ENCODE data around the gene WDFY3. TPM values are rescaled to one million over a fixed set of nuclear protein-coding genes. Genes with fewer than 3 reads are reported as not detected.

The WDFY3 gene
- total RNA-seq, 1 donor from 2014 or later, result 208 TPM

- no peak for DNase-seq
Measured at GRCh38 chr4:84905646-84906045, 60.8 kb downstream of the WDFY3 start.

GRCh38 chr4:84901740-84902281 is 64.7 kb downstream of the WDFY3 start:
- DNase-seq, result no peak

DNA sequence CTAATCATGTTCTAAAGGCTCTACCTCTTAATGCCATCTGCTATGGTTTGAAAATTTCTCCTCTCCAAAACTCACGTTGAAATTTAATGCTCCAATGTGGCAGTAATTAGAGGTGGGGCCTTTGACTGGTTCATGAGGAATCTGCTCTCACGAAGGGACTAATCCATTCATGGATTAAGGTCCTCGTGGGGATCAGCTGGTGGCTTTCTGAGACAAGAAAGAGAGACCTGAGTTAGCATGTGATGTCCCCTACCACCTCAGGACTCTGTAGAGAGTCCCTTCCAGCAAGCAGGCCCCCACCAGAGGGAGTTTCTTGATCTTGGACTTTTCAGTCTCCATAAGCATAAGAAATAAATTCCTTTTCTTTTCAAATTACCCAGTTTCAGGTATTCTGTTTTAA is 65.3 kb downstream of the WDFY3 start:
- no peak for DNase-seq

DNA sequence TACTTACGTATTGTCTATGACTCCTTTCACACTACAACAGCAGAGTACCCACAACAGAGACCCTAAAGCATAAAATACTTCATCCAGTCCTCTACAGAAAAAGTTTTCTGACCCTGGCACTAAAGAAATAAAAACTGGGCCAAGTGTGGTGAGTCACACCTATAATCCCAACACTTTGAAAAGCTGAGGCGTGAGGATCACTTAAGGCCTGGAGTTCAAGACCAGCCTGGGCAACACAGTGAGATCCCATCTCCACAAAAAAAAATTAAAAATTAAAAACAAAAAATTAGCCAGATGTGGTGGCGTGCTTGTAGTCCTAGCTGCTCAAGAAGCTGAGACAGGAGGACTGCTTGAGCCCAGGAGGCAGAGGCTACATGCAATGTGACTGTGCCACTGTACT is 66.9 kb downstream of the WDFY3 start:
- DNase-seq, result no peak

GRCh38 chr4:84897516-84897915 is 69.0 kb downstream of the WDFY3 start:
- DNase-seq, result no peak

DNA sequence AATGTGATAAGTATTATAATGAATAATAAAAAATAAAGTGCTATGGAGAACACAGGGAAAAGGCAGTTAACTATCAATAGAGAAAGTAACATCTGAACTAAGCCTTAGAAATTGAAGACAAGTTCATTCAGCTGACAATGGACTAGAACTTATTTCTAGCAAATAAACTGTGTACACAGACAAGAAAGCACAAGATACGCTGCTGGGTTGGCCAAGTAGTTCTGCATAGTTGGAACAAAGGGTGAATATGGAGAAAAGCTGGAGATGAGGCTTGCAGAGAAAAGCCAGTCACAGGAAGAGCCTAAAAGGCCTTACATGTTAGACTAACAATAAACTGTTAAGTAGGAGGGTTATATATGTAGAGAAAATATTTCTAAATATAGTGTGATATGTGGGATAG is 71.2 kb downstream of the WDFY3 start:
- DNase-seq, result no peak

- no peak for DNase-seq
Measured at GRCh38 chr4:84894621-84895020, 71.9 kb downstream of the WDFY3 start.

DNA sequence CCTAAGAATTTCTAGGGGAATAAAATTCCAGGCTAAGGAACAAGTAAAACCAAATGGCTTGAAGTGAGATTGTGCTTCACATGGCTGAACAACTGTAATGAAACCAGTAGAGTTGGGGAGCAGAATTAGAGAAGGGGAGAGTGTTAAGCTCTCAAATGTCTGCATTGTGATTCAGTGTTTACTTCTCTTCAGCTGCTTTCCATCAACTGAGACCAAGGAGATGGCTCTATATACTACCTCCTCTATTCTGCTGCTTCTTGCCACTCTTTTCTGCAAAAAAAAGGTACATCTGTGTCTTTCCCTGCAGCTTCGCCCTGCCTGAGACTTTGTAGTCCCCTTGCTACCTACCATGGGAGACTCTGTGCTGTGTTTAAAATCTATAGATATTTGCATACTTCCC is 73.5 kb downstream of the WDFY3 start:
- no peak for DNase-seq

DNA sequence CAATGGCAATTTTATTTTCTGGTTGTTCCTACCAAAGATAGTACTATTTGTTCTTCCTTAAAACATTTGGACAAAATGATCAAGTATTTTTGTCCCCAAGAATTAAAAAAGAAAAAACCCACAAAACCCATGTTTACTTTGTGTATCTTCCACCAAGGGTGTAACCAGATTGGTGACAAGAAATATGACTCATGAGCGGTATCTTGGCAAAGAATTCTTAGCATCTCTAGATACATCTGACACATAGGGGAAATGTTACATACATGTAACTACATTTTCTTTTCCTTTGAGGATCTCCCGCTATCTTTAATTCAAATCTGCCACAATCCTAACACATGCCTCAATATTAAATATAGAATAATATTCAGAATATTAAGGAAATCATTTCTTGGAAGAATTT is 78.7 kb downstream of the WDFY3 start:
- DNase-seq, result no peak

GRCh38 chr4:84879651-84880200 is 86.8 kb downstream of the WDFY3 start:
- DNase-seq, result no peak

DNA sequence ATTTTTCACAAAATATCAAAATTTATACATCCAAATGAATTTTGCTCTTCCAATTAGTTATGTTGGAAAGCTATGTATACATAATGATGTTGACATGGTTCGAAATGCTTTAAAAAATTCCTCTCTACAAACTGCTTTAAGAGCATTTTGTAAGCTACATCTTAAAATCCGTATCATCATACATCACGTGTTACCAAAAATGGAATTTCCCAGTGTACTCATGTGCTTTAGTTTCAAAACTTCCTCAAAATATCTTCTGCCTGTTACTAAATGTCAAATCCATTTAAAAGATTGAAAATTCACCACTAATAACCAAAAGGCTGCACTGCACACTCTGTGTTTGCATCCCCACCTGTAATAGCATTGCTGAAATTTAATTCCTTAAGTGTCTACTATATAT is 87.9 kb downstream of the WDFY3 start:
- no peak for DNase-seq

DNA sequence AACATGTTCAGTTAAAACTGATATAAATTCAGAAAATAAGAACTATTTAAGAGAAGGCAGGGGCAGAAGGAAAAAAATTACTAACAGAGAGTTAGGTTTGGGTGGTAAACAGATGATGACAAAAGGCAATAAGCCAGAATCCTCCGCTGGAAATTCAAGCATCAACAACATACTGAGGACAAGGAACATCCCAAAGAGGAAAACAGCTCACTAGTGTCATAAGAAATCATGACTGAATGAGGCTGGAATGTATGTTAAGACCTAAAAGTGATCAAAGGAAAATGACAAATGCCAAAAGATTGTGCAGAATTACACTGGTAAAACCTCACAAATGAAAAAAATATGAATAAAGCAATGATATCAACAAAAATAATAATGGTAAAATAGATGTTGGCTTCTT is 88.4 kb downstream of the WDFY3 start:
- DNase-seq, result no peak

DNA sequence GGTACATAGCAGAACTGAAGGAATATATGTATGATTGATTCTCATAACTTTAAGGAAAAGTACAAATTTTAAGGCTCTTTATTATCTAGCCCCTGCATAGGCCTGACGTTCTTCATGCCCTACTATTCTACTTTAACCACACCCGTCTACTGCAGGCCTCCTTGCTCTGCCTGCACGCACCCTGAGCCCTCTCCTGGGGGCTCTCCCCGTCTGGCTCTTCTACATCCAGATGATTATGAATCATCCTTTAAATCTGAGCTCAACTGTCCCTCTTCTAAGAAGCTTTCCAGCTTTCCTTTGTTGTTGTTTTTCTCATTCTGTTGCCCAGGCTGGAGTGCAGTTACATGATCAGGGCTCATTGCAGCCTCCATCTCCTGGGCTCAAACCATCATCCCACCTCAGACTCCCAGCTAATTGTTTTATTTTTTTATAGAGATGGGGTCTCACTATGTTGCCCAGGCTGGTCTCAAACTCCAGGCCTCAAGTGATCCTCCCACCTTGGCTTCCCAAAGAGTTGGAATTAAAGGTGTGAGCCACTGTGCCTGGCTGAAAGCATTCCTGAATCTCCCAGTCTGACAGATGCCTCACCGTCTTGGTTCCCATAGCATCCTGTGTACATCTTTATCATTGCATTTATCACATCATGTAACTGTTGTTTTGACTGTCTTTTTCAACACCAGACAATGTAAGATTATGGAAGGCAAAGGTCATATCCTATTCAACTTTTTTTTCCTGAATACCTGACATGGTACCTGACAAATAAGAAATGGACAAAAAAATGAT is 89.2 kb downstream of the WDFY3 start:
- no peak for DNase-seq

GRCh38 chr4:84875636-84876371 is 90.7 kb downstream of the WDFY3 start:
- DNase-seq, result no peak

GRCh38 chr4:84874619-84875018 is 91.9 kb downstream of the WDFY3 start:
- DNase-seq, result no peak

- no peak for DNase-seq
Measured at GRCh38 chr4:84870398-84871163, 95.9 kb downstream of the WDFY3 start.

- no peak for DNase-seq
Measured at GRCh38 chr4:84866295-84866694, 100.2 kb downstream of the WDFY3 start.

GRCh38 chr4:84865600-84865999 is 100.9 kb downstream of the WDFY3 start:
- no peak for DNase-seq

DNA sequence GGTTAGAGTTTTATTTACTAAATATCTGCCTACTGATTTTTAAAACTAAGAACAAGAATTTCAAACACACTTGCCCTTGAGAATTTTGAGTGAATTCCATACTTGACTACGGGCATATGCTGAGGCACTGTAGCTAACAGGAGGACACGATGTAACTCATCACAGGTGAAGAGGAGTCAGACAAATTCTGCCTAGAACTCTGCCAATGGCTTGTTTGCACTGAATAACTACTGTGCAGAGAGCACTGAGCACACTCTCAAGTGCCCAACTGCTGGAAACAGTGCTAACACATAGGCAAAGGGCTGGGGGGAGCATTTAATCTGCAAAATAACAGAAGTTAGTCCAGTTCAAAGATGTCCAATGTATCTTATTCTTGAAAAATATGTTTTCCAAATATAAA is 104.4 kb downstream of the WDFY3 start:
- no peak for DNase-seq

GRCh38 chr4:84857296-84857695 is 109.2 kb downstream of the WDFY3 start:
- no peak for DNase-seq

DNA sequence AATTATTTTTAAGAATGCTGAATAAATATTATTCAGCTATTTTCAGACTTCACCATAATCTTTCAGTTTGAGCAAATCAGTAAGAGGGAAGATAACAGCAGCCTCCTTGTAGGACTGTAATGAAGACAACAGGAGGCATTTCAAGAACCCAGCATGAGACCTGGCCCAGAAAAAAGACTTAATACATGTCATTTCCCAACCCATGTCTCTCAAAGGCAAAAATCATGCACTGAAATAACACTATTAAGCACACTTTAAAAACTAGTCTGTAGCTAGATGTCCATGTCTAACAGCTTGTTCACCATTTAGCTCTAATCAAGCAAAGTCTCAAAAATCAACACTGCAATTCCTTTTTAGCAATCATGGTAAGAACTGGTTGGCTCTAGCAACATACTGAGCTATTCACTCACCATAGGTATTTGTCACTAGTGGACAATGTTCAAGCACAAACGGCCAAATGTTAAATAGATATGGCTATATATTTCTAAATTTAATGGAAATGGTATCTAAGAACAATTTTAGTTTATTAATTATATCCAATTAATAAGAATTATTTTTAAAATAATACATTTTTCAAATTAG is 109.9 kb downstream of the WDFY3 start:
- no peak for DNase-seq

DNA sequence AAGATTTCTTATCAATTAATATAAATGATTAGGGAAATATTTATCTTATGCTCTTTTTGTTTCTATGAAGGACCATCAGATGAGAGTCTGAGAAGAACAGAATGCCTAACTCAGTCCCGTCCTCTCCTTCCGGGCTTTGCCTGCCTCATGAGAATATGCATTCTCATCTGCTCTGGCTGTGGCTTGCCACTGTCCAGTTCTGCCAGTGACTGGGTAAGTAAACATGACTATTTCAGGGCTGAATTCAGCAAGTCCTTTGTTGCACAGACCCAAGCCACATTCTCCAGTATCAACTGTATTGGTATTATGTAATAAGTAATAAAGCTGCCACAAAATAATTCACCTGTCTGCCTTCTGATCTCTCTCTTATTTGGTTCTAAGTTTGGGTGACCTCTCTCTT is 110.7 kb downstream of the WDFY3 start:
- DNase-seq, result peak; percentile 32

Data from occipital lobe (tissue), 2 donors.